HFFc6 (cell line): Measurements from ENCODE around the gene UBQLN4. TPM values are rescaled to one million over a fixed set of nuclear protein-coding genes. Genes with fewer than 3 reads are reported as not detected.

Experiments
- DNase-seq: peaks from one replicate; pipeline ENCODE4 v3.0.0-alpha.2; 2018
- H3K27ac Mint-ChIP-seq: 2 replicates; pipeline ENCODE4 v1.8.0; 2020; ENCODE audit warnings: mild to moderate bottlenecking, mixed read lengths
- H3K27me3 Mint-ChIP-seq: 2 replicates; pipeline ENCODE4 v1.8.0; 2021; ENCODE audit warnings: mild to moderate bottlenecking, moderate library complexity, mixed read lengths; ENCODE audit not compliant: insufficient read depth
- H3K36me3 Mint-ChIP-seq: 2 replicates; pipeline ENCODE4 v1.8.0; 2021; ENCODE audit warnings: low read depth, mixed read lengths
- H3K4me1 Mint-ChIP-seq: 2 replicates; pipeline ENCODE4 v1.8.0; 2020; ENCODE audit warnings: low read depth, mixed read lengths
- H3K4me3 Mint-ChIP-seq: 2 replicates; pipeline ENCODE4 v1.8.0; 2020; ENCODE audit warnings: mild to moderate bottlenecking, moderate library complexity, mixed read lengths
- H3K9me3 Mint-ChIP-seq: 2 replicates; pipeline ENCODE4 v1.8.0; 2020; ENCODE audit warnings: mild to moderate bottlenecking, mixed read lengths
- CTCF ChIP-seq: fragments of 200-600 bp; sonication (generic); IDR thresholded peaks from 2 replicates; pipeline ENCODE4 v1.5.0; 2021; ENCODE audit warnings: antibody characterized with exemption, mild to moderate bottlenecking
- long read RNA-seq: library from polyadenylated mRNA; unstranded; transcript quantifications from one replicate; pipeline ENCODE4 v2.0.0, GENCODE V29; 2019
- total RNA-seq, 6 experiments: library from RNA; stranded (reverse); fragmentation: NEBNext Ultra II Directional; extraction: Animal tissue kit (Norgen Biotek cat#: 25700); gene quantifications; 2 replicates in 1 of 6; 3 replicates in 5 of 6; pipeline ENCODE4 v1.2.3, GENCODE V29; 2021

UBQLN4 gene
- total RNA-seq: 10 to 100 TPM; 31.6 to 36.0 (median 32.9) TPM
- long read RNA-seq, partial matches to known transcripts: 2 of 4 reads
- long read RNA-seq, other reads (novel, unspliced or antisense): 2 of 4 reads

- H3K4me1 Mint-ChIP-seq: peaks cover 36% of the 10 kb centered on the region
- H3K27ac Mint-ChIP-seq: peak within 1 kb of the TSS; percentile 92
- H3K27me3 Mint-ChIP-seq: no peaks in the 10 kb centered on the region; the same call in 1 of the 2 replicates
- H3K9me3 Mint-ChIP-seq: no peaks in the 10 kb centered on the region
- peak; percentile 68 for DNase-seq
- peak within 1 kb of the TSS; percentile 94 for H3K4me3 Mint-ChIP-seq
- H3K36me3 Mint-ChIP-seq: peaks cover 13% of the 10 kb centered on the region
- TF ChIP-seq CTCF: peak; percentile 64
Observed at GRCh38 chr1:156053768-156054499, at the start of gene UBQLN4. TSS of gene UBQLN4 (minus strand) at chr1:156053798. CDS start at chr1:156053701, 97 bp downstream.

- TF ChIP-seq CTCF: no peak
Observed at GRCh38 chr1:156102633-156103511, 49.3 kb upstream of the UBQLN4 start.

GRCh38 chr1:156101880-156102279 lies 48.3 kb upstream of the UBQLN4 start:
- Mint-ChIP-seq H3K27ac (peak overlapping the region; percentile 99), H3K27me3 (peaks cover 5% of the 10 kb centered on the region), H3K4me3 (no peak overlapping the region), H3K9me3 (no peaks in the 10 kb centered on the region), H3K4me1 (peaks cover 83% of the 10 kb centered on the region), H3K36me3 (no peaks in the 10 kb centered on the region; the same call in 1 of the 2 replicates)
- TF ChIP-seq CTCF: no peak
- no peak for DNase-seq

More at GRCh38 chr1:156102633-156103511, 49.3 kb upstream of the UBQLN4 start:
- H3K4me3 Mint-ChIP-seq: peak overlapping the region; percentile 82
- H3K27ac Mint-ChIP-seq: peak overlapping the region; percentile 99
- H3K4me1 Mint-ChIP-seq: peaks cover 84% of the 10 kb centered on the region
- no peaks in the 10 kb centered on the region for H3K36me3 Mint-ChIP-seq
- peaks cover 5% of the 10 kb centered on the region; the same call in 1 of the 2 replicates for H3K27me3 Mint-ChIP-seq
- DNase-seq: peak; percentile 41
- no peaks in the 10 kb centered on the region for H3K9me3 Mint-ChIP-seq

- H3K27ac Mint-ChIP-seq: peak overlapping the region; percentile 64
- no peak overlapping the region for H3K4me3 Mint-ChIP-seq
- no peak for TF ChIP-seq CTCF
- H3K36me3 Mint-ChIP-seq: no peaks in the 10 kb centered on the region; the same call in 1 of the 2 replicates
- H3K27me3 Mint-ChIP-seq: peaks cover 8% of the 10 kb centered on the region
- H3K4me1 Mint-ChIP-seq: peaks cover 83% of the 10 kb centered on the region
- no peak for DNase-seq
- H3K9me3 Mint-ChIP-seq: no peaks in the 10 kb centered on the region
Observed at GRCh38 chr1:156100205-156100995, 46.8 kb upstream of the UBQLN4 start.

GRCh38 chr1:156099282-156099681 lies 45.7 kb upstream of the UBQLN4 start:
- Mint-ChIP-seq H3K27me3 (peaks cover 10% of the 10 kb centered on the region), H3K4me1 (peaks cover 72% of the 10 kb centered on the region), H3K4me3 (no peak overlapping the region), H3K27ac (no peak overlapping the region), H3K9me3 (no peaks in the 10 kb centered on the region), H3K36me3 (no peaks in the 10 kb centered on the region; the same call in 1 of the 2 replicates)
- TF ChIP-seq CTCF: no peak
- DNase-seq: no peak
